Measurements from ENCODE around the gene CERS1. TPM values are rescaled to one million over a fixed set of nuclear protein-coding genes. Genes with fewer than 3 reads are reported as not detected.

Gene CERS1
- total RNA-seq, 1 experiment from 2014 or later: 11.4 TPM

DNA sequence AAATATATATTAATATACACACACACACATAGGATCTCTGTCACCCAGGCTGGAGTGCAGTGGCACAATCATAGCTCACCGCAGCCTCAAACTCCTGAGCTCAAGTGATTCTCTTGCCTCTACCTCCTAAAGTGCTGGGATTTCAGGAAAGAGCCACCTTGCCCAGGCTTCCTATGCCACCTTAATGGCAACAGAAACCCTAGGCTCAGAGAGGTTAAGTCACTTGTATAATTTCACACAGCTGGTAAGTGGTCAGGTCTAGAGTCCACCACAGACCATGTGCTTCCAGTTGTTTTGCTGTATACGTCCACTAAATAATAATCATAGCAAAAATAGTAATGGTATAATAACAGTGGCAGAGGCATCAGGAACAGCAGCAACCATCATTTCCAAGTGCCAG lies 65.5 kb downstream of the CERS1 start:
- H3K27ac ChIP-seq (ENCODE audit: low read depth, low read length, poor library complexity, severe bottlenecking): no peak overlapping the region
- no peaks in the 10 kb centered on the region for H3K27me3 ChIP-seq (replicated peaks; ENCODE audit: insufficient read depth, low read depth, low read length, poor library complexity)
- peaks cover 12% of the 10 kb centered on the region for H3K36me3 ChIP-seq (ENCODE audit: insufficient read depth, low read length, poor library complexity, severe bottlenecking)
- intact Hi-C loops (cut with micrococcal nuclease; ENCODE audit: unreplicated experiment): no loop called here
- peaks cover 12% of the 10 kb centered on the region for H3K4me1 ChIP-seq (ENCODE audit: insufficient read depth, low read length, poor library complexity, severe bottlenecking)
- POLR2A ChIA-PET (ENCODE audit: low non-redundant PET): no interaction called here
- H3K9me3 ChIP-seq (ENCODE audit: low read depth, low read length, poor library complexity, severe bottlenecking): peaks cover 7% of the 10 kb centered on the region
- DNase-seq (ENCODE audit: low spot score): no peak
- CTCF ChIA-PET: no interaction called here
- H3K4me3 ChIP-seq (ENCODE audit: low read depth, low read length, poor library complexity, severe bottlenecking): no peak overlapping the region
- BruUV-seq (replicated peaks): no TSS peak
- no peak for TF ChIP-seq EZH2 (IDR thresholded peaks at IDR 0.05; ENCODE audit: borderline replicate concordance, low read depth, low read length, poor library complexity, severe bottlenecking)
- TF ChIP-seq, protein P1, sequence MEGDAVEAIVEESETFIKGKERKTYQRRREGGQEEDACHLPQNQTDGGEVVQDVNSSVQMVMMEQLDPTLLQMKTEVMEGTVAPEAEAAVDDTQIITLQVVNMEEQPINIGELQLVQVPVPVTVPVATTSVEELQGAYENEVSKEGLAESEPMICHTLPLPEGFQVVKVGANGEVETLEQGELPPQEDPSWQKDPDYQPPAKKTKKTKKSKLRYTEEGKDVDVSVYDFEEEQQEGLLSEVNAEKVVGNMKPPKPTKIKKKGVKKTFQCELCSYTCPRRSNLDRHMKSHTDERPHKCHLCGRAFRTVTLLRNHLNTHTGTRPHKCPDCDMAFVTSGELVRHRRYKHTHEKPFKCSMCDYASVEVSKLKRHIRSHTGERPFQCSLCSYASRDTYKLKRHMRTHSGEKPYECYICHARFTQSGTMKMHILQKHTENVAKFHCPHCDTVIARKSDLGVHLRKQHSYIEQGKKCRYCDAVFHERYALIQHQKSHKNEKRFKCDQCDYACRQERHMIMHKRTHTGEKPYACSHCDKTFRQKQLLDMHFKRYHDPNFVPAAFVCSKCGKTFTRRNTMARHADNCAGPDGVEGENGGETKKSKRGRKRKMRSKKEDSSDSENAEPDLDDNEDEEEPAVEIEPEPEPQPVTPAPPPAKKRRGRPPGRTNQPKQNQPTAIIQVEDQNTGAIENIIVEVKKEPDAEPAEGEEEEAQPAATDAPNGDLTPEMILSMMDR (conservative IDR thresholded peaks at IDR 0.05; ENCODE audit: low read depth, low read length): no peak

DNA sequence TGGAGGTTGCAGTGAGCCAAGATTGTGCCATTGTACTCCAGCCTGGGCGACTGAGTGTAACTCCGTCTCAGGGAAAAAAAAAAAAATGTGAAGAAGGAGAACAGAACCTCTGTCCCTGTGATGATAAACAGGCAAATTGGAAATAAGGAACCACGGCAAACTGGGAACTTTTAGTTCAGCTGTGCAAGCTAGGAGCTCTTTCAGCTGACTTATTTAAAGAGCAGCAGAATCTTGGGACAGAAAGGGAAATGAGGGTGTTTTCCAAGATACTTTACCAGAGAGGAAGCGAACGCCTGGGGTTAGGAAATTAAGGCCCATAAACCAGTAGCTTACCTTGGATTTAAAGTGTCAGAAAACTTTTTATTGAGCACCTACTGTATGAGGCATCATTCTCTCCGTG lies 67.2 kb downstream of the CERS1 start:
- H3K4me3 ChIP-seq (ENCODE audit: low read depth, low read length, poor library complexity, severe bottlenecking): no peak overlapping the region
- no peak overlapping the region for H3K27ac ChIP-seq (ENCODE audit: low read depth, low read length, poor library complexity, severe bottlenecking)
- intact Hi-C loops (cut with micrococcal nuclease; ENCODE audit: unreplicated experiment): no loop called here
- TF ChIP-seq, protein P1 (conservative IDR thresholded peaks at IDR 0.05; ENCODE audit: low read depth, low read length): no peak
- TF ChIP-seq EZH2 (IDR thresholded peaks at IDR 0.05; ENCODE audit: borderline replicate concordance, low read depth, low read length, poor library complexity, severe bottlenecking): no peak
- no peak for DNase-seq (ENCODE audit: low spot score)
- no TSS peak for BruUV-seq (replicated peaks)
- CTCF ChIA-PET: no interaction called here
- H3K9me3 ChIP-seq (ENCODE audit: low read depth, low read length, poor library complexity, severe bottlenecking): peaks cover 7% of the 10 kb centered on the region
- POLR2A ChIA-PET (ENCODE audit: low non-redundant PET): no interaction called here
- no peaks in the 10 kb centered on the region for H3K27me3 ChIP-seq (replicated peaks; ENCODE audit: insufficient read depth, low read depth, low read length, poor library complexity)
- H3K36me3 ChIP-seq (ENCODE audit: insufficient read depth, low read length, poor library complexity, severe bottlenecking): peaks cover under 1% of the 10 kb centered on the region
- H3K4me1 ChIP-seq (ENCODE audit: insufficient read depth, low read length, poor library complexity, severe bottlenecking): peaks cover 3% of the 10 kb centered on the region

Other genes with a start within 250 kb of the CERS1 start
- 18.1 and 20.3 TPM in 2 replicates for gene CRTC1, start 212.5 kb downstream of the CERS1 start, total RNA-seq (2021)
- not detected in 2 replicates for gene COMP, start 104.9 kb downstream of the CERS1 start, total RNA-seq (2021)
- 78.9 and 83.8 TPM in 2 replicates for gene UPF1, start 64.2 kb downstream of the CERS1 start, total RNA-seq (2021)
- gene COPE, start 23.2 kb upstream of the CERS1 start, total RNA-seq (2021): 244 and 267 TPM in 2 replicates
- gene DDX49, start 23.6 kb upstream of the CERS1 start, total RNA-seq (2021): 61.1 and 68.8 TPM in 2 replicates
- gene HOMER3, start 45.1 kb upstream of the CERS1 start, total RNA-seq (2021): 23.9 and 31.0 TPM in 2 replicates
- gene SUGP2, start 137.4 kb upstream of the CERS1 start, total RNA-seq (2021): 120 and 136 TPM in 2 replicates
- 59.5 and 62.7 TPM in 2 replicates for gene ARMC6, start 137.4 kb upstream of the CERS1 start, total RNA-seq (2021)
- gene SLC25A42, start 167.8 kb upstream of the CERS1 start, total RNA-seq (2021): 3.5 and 4.5 TPM in 2 replicates
- gene TMEM161A, start 242.3 kb upstream of the CERS1 start, total RNA-seq (2021): 34.4 and 42.8 TPM in 2 replicates